GM23338 (cell line): ENCODE measurements around the gene ALDOA. TPM values are rescaled to one million over a fixed set of nuclear protein-coding genes. Genes with fewer than 3 reads are reported as not detected.

Source experiments
- ATAC-seq: fragments of 200-7000 bp; cut with Tn5 transposase; 3 replicates; pipeline ENCODE4 v1.9.1; 2020
- DNase-seq: peaks from one replicate; pipeline ENCODE4 v3.0.0-alpha.2; 2015; ENCODE audit warnings: low spot score
- H2AFZ ChIP-seq: fragments of 200-600 bp; sonication (generic); 2 replicates; pipeline ENCODE4 v1.8.0; 2016; ENCODE audit warnings: antibody characterized with exemption, mild to moderate bottlenecking, moderate library complexity
- H3F3A ChIP-seq: fragments of 200-600 bp; sonication (generic); replicated peaks from 2 replicates; pipeline ENCODE4 v1.8.0; 2017; ENCODE audit warnings: antibody characterized with exemption, mixed run types, low read depth
- H3K27ac ChIP-seq: fragments of 200-600 bp; sonication (generic); 2 replicates; pipeline ENCODE4 v1.6.1; 2016; ENCODE audit warnings: low read depth
- H3K27me3 ChIP-seq: fragments of 200-600 bp; sonication (generic); 2 replicates; pipeline ENCODE4 v1.8.0; 2016; ENCODE audit warnings: mild to moderate bottlenecking, mixed run types, moderate library complexity; ENCODE audit not compliant: insufficient read depth
- H3K36me3 ChIP-seq: fragments of 200-600 bp; sonication (generic); 2 replicates; pipeline ENCODE4 v1.8.0; 2016; ENCODE audit warnings: mild to moderate bottlenecking; ENCODE audit not compliant: insufficient read depth
- H3K4me1 ChIP-seq: fragments of 200-600 bp; sonication (generic); 2 replicates; pipeline ENCODE4 v1.8.0; 2016; ENCODE audit warnings: mild to moderate bottlenecking, moderate library complexity; ENCODE audit not compliant: insufficient read depth
- H3K4me2 ChIP-seq: fragments of 200-600 bp; sonication (generic); 2 replicates; pipeline ENCODE4 v1.7.1; 2017; ENCODE audit warnings: mixed run types
- H3K4me3 ChIP-seq: fragments of 200-600 bp; sonication (generic); 2 replicates; pipeline ENCODE4 v1.6.1; 2016; ENCODE audit warnings: mixed run types
- H3K79me2 ChIP-seq: fragments of 200-600 bp; sonication (generic); replicated peaks from 2 replicates; pipeline ENCODE4 v1.8.0; 2017; ENCODE audit warnings: mild to moderate bottlenecking; ENCODE audit not compliant: insufficient read depth
- H3K9me2 ChIP-seq: fragments of 200-600 bp; sonication (generic); 2 replicates; pipeline ENCODE4 v1.8.0; 2017; ENCODE audit not compliant: insufficient read depth
- H4K20me1 ChIP-seq: fragments of 200-600 bp; sonication (generic); replicated peaks from 2 replicates; pipeline ENCODE4 v1.8.0; 2017; ENCODE audit warnings: mild to moderate bottlenecking; ENCODE audit not compliant: insufficient read depth
- H3K27ac Mint-ChIP-seq: 2 replicates; pipeline ENCODE4 v1.8.0; 2020; ENCODE audit warnings: inconsistent platforms, mild to moderate bottlenecking, moderate library complexity, mixed read lengths
- H3K27me3 Mint-ChIP-seq: 3 replicates; pipeline ENCODE4 v1.8.0; 2022; ENCODE audit warnings: low read depth, mild to moderate bottlenecking, moderate library complexity, mixed read lengths, inconsistent platforms; ENCODE audit not compliant: insufficient read depth, poor library complexity
- H3K36me3 Mint-ChIP-seq: 3 replicates; pipeline ENCODE4 v1.8.0; 2021; ENCODE audit warnings: low read depth, mild to moderate bottlenecking, inconsistent platforms, moderate library complexity, mixed read lengths
- H3K4me1 Mint-ChIP-seq: 3 replicates; pipeline ENCODE4 v1.8.0; 2020; ENCODE audit warnings: mild to moderate bottlenecking, inconsistent platforms, mixed read lengths
- H3K4me3 Mint-ChIP-seq: 3 replicates; pipeline ENCODE4 v1.8.0; 2021; ENCODE audit warnings: moderate library complexity, mild to moderate bottlenecking, inconsistent platforms, mixed read lengths
- H3K9me3 Mint-ChIP-seq: 3 replicates; pipeline ENCODE4 v1.8.0; 2020; ENCODE audit warnings: moderate library complexity, mild to moderate bottlenecking, inconsistent platforms, mixed read lengths
- CREB1 ChIP-seq: fragments of 250-450 bp; sonication (Bioruptor Pico); IDR thresholded peaks from 2 replicates; pipeline ENCODE4 v1.5.0; 2020; ENCODE audit warnings: low read depth, mild to moderate bottlenecking, moderate library complexity
- CTCF ChIP-seq, 2 experiments: fragments of 200-600 bp in 1 of 2; sonication (generic) in 1 of 2; conservative IDR thresholded peaks; 2 replicates each; pipeline versions ENCODE4 v1.5.1 to v1.6.1; 2016 to 2017; ENCODE audit warnings: antibody characterized with exemption in 2 of 2, low read depth in 2 of 2, mild to moderate bottlenecking in 2 of 2, moderate library complexity in 1 of 2
- ETS1 ChIP-seq: IDR thresholded peaks from 2 replicates; pipeline ENCODE4 v1.6.1; 2016; ENCODE audit warnings: antibody characterized with exemption
- JUNB ChIP-seq: IDR thresholded peaks from one replicate; pipeline ENCODE4 v1.6.1; 2016; ENCODE audit warnings: antibody characterized with exemption; ENCODE audit not compliant: unreplicated experiment
- NANOG ChIP-seq: IDR thresholded peaks from 2 replicates; pipeline ENCODE4 v1.6.1; 2016; ENCODE audit warnings: antibody characterized with exemption, borderline replicate concordance
- POLR2AphosphoS5 ChIP-seq: IDR thresholded peaks from 2 replicates; pipeline ENCODE4 v1.6.1; 2016; ENCODE audit warnings: antibody characterized with exemption, low read depth
- REST ChIP-seq: IDR thresholded peaks from one replicate; pipeline ENCODE4 v1.6.1; 2018; ENCODE audit warnings: antibody characterized with exemption; ENCODE audit not compliant: unreplicated experiment
- STAT1 ChIP-seq: IDR thresholded peaks from one replicate; pipeline ENCODE4 v1.6.1; 2016; ENCODE audit warnings: antibody characterized with exemption; ENCODE audit not compliant: unreplicated experiment
- ZNF114 ChIP-seq: fragments of 250-450 bp; sonication (Bioruptor Pico); IDR thresholded peaks from 2 replicates; pipeline ENCODE4 v1.5.0; 2020; ENCODE audit warnings: mild to moderate bottlenecking, moderate library complexity
- ZNF331 ChIP-seq: fragments of 250-450 bp; sonication (Bioruptor Pico); IDR thresholded peaks from 2 replicates; pipeline ENCODE4 v1.5.0; 2020; ENCODE audit warnings: low read depth, mild to moderate bottlenecking, moderate library complexity
- polyA plus RNA-seq: library from polyadenylated mRNA; unstranded; fragments of >200 nt; fragmentation: Nextera tagmentation; extraction: Ambion mirVana; gene quantifications from 2 replicates; pipeline ENCODE4 v1.2.1, GENCODE V29; 2016
- total RNA-seq: library from RNA; depleted of rRNA; stranded (reverse); fragments of >200 nt; shearing (Covaris generic); gene quantifications from 2 replicates; pipeline ENCODE4 v1.2.3, GENCODE V29; 2014

ALDOA gene
- total and polyA plus RNA-seq, 2 experiments from 2014 or later, result 1,054 to 1,306 TPM

- DNase-seq, result no peak
- peak; percentile 61 for ATAC-seq
- Histone ChIP-seq H3K9me2 (no peaks in the 10 kb centered on the region), H3K4me2 (peak overlapping the region; percentile 99), H2AFZ (peak overlapping the region; percentile 84; the same call in 1 of the 2 replicates), H3K79me2 (peaks cover 36% of the 10 kb centered on the region), H3K27me3 (no peaks in the 10 kb centered on the region), H3K27ac (peak overlapping the region; percentile 96), H3K4me1 (peaks cover 11% of the 10 kb centered on the region), H3F3A (peaks cover 41% of the 10 kb centered on the region), H4K20me1 (peaks cover 22% of the 10 kb centered on the region; the same call in 1 of the 2 replicates), H3K36me3 (peaks cover 12% of the 10 kb centered on the region), H3K4me3 (peak overlapping the region; percentile 97)
- peaks cover 25% of the 10 kb centered on the region for H3K4me1 Mint-ChIP-seq
- peak overlapping the region; percentile 96 for H3K4me3 Mint-ChIP-seq
- H3K36me3 Mint-ChIP-seq, result peaks cover 36% of the 10 kb centered on the region
- no peaks in the 10 kb centered on the region; the same call in 2 of the 3 replicates for H3K9me3 Mint-ChIP-seq
- H3K27me3 Mint-ChIP-seq, result peaks cover 26% of the 10 kb centered on the region
- TF ChIP-seq STAT1, result no peak
- TF ChIP-seq ETS1, result no peak
- peak overlapping the region; percentile 99 for H3K27ac Mint-ChIP-seq
Observed at GRCh38 chr16:30064729-30065101, 845 bp upstream of the ALDOA start.

- DNase-seq (peak; percentile 54), ATAC-seq (peak; percentile 8)
- Histone ChIP-seq H4K20me1 (peaks cover 31% of the 10 kb centered on the region), H2AFZ (no peak overlapping the region), H3K4me1 (peaks cover 11% of the 10 kb centered on the region), H3K4me3 (peak overlapping the region; percentile 97), H3F3A (peaks cover 54% of the 10 kb centered on the region), H3K4me2 (peak overlapping the region; percentile 99), H3K79me2 (peaks cover 36% of the 10 kb centered on the region), H3K27me3 (no peaks in the 10 kb centered on the region), H3K36me3 (peaks cover 23% of the 10 kb centered on the region), H3K27ac (peak overlapping the region; percentile 86), H3K9me2 (no peaks in the 10 kb centered on the region)
- Mint-ChIP-seq H3K27me3 (peaks cover 23% of the 10 kb centered on the region), H3K4me3 (peak overlapping the region; percentile 96), H3K4me1 (peaks cover 19% of the 10 kb centered on the region), H3K27ac (peak overlapping the region; percentile 98), H3K36me3 (peaks cover 51% of the 10 kb centered on the region), H3K9me3 (no peaks in the 10 kb centered on the region)
- TF ChIP-seq ZNF331 (no peak), ETS1 (no peak), POLR2AphosphoS5 (no peak), ZNF114 (CRISPR knock-in tag) (no peak), NANOG (no peak), JUNB (no peak), REST (no peak), CREB1 (CRISPR knock-in tag) (no peak), CTCF (conservative IDR thresholded peaks at IDR 0.05; ENCODE audit: low read depth in 2 of 2) (no peak)
Observed at GRCh38 chr16:30065943-30066760, 592 bp downstream of the ALDOA start.
